HG03066 (cell line): ENCODE data around the gene TMEFF2.
"Not testable (repeated sequence)": the region's sequence is repeated elsewhere in the genome, so short reads cannot be mapped to it uniquely, and the experiment has no call there.

Source experiments
- ATAC-seq: cut with Tn5 transposase; IDR thresholded peaks from one replicate; pipeline ENCODE4 v1.9.1; 2021; ENCODE audit warnings: low read depth; ENCODE audit not compliant: unreplicated experiment

The TMEFF2 gene

DNA sequence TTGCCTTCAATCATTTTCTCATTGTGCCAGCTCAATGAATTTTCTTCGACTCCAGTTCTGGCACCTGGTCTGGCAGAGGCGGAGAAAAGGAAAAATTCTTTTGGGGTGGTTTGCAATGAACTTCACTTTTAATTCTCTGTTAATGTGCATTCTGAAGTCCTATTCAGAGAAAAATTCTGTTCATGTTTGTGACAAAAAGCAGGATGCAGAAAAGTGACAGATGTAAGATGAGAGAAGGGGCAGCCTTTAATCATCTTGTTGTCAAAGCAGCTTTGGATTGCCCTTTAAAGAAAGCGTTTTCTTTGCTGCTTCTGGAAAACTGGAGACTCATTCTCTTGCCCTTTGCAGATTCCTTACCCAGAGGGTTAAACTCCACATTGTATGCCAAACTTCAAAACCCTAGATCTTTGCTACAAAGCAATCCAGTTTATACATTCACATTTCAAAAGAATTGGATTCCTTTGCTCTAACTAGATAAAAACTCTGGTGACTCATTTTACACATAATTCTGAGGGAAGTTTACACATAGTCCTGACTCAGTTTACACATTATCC, 253.3 kb downstream of the TMEFF2 start:
- no peak for ATAC-seq

GRCh38 chr2:191938779-191939178, 256.0 kb downstream of the TMEFF2 start:
- no peak for ATAC-seq

DNA sequence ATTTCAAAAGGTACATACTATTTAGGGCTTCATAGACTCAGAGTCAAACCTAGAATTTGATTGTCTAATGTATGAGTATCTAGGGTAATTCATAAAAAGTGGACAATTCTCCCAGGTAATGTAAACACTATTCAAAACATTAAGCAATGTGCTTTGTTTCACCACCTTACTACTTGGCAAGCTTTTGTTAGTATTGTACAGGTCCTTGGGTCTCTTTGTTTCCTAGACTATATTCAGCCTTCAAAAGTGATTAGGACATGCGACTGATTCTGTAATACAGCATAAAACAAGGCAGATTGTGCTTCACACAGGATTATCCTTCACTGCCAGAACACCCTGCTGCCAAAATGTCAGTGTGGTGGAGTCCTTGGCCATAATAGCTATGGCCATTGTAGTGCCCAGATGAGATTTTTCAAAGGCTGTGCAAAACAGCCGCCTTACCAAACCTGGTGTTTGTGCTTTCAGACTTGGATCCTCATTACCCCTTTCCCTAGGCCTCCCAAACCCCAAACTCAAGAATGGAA, 257.8 kb downstream of the TMEFF2 start:
- no peak for ATAC-seq

DNA sequence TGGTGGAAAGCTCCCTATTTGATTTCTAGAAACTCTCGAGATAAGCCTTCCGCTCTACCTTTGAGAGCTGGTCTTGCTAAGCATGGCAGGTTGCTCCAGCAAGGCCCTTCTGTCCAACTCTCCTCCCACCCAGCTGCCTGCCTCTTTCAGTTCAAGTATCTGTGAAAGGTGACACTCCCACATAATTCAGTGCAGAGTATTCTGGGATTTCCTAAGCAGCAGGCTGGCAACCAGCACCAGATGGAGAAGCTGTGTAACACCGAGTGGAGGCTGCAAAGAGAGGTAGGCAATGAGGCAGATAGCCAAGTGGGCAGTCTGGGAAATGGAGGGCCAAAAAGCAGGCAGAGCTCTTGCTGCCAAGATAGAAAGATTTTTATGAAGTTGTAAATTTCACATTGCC, 259.5 kb downstream of the TMEFF2 start:
- no peak for ATAC-seq

GRCh38 chr2:191933307-191934105, 261.2 kb downstream of the TMEFF2 start:
- ATAC-seq = peak; percentile 93

DNA sequence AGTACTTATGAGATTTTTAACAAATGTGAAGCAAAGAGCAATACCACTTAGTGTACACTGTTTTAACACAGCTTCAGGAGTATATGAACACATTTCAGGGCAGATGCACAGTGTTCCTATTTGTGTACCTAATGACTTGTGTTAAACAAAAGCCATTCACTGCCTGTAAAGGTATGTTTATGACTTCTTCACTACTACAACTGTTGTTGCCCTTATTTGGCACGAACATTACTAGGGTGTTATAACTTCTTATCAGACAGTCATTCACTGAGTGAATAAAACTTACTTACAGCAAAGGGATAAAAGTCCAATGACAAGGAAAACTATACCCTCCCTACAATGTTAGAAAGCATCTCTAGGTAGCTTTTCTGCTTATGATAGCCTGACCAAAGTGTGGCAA, 262.4 kb downstream of the TMEFF2 start:
- ATAC-seq = no peak

GRCh38 chr2:191931329-191931728, 263.4 kb downstream of the TMEFF2 start:
- no peak for ATAC-seq

DNA sequence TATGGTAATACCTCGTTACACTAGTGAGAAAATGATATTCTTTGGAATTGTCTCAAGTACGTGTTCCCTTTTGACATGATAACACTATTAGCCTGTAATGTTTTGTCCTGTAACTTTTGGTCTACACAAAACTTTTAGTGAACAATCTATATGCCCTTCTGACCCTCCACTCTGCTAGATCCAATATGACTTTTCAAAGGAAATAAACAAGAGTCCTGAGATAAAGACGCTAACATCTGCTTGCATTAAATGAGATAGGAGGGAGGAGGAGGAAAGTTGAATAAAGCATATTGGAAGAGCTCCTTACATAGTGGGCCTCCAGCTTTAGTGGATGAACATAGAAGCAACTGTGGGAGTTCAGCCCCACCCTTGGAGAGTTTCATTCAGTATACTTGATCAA, 264.5 kb downstream of the TMEFF2 start:
- ATAC-seq = no peak

DNA sequence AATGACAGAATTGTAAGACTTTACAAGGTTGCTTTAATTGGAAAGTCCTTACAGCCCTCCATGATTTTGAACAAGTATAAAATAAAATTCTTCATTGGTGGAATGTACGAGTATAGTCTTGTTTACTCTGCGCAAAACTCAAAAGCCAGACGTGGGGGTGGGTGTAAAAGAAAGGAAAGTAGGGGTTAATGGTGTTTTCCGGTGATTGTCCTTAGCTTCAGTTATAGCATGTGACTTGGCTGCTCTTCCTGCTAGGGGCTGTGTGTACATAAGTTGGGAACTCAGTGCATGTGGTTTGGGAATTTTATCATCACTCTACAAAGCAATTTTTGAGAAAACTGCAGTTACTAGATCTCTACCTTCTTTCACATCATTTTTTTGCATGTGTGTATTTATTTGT, 265.4 kb downstream of the TMEFF2 start:
- no peak for ATAC-seq

DNA sequence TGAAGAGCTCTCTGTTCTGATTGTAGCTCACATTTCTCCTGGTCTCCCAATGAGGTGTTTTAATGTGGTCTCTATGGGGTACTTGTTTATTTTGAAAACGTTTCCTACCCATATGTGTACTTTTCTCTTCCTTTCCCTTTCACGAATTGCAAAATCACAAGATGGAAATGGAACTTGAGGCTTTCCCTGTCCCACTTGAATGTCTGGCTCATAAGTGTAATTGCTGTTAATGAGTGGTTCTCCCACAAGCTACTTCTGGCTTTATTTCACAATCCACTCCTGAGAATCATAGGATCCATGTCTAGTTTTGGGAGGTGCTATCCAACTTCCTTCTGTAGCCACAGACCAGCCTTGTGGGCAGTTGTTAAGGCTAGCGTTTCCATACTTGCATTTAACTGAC, 266.7 kb downstream of the TMEFF2 start:
- no peak for ATAC-seq

- no peak for ATAC-seq
Observed at GRCh38 chr2:191927319-191927867, 267.3 kb downstream of the TMEFF2 start.

- ATAC-seq = no peak
Observed at GRCh38 chr2:191926671-191927070, 268.1 kb downstream of the TMEFF2 start.

DNA sequence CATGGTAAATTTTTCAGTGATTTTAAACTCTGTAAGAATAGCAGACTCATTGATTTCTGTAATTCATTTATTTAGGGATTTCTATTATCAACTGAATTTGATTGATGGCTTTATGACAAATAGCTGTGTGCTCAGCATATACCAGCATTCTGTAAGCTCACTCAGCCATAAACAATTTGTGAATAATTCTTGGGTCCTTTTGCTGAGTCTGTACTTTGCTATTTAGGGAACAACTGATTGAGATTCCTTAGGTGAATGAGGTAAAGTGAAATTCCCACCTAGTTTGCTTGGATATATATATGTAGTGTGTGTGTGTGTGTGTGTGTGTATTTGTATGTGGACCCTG, 271.1 kb downstream of the TMEFF2 start:
- ATAC-seq = no peak

- peak; percentile 96 for ATAC-seq
Observed at GRCh38 chr2:191922736-191923651, 271.7 kb downstream of the TMEFF2 start.

GRCh38 chr2:191921650-191922049, 273.1 kb downstream of the TMEFF2 start:
- not testable (repeated sequence) for ATAC-seq

DNA sequence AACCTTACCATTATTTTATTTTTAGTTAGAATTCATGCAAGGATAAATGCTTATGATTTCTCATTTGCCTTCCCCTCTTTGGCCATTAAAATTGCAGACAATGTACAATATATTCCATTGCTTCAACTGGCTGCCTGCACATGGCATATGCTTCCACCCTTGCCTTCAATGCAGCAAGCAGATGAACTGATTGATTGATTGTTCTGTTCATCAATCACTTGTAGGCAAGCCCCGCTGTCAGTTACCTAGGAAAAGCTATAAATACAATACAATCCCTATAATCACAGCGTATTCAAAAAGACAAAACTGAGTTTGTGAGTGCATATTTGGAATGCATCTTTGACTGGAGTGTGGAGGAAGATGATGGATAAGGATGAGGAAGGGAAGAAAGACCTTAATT, 274.2 kb downstream of the TMEFF2 start:
- ATAC-seq = no peak

GRCh38 chr2:191917967-191918651, 276.6 kb downstream of the TMEFF2 start:
- no peak for ATAC-seq

GRCh38 chr2:191917430-191917881, 277.3 kb downstream of the TMEFF2 start:
- no peak for ATAC-seq

DNA sequence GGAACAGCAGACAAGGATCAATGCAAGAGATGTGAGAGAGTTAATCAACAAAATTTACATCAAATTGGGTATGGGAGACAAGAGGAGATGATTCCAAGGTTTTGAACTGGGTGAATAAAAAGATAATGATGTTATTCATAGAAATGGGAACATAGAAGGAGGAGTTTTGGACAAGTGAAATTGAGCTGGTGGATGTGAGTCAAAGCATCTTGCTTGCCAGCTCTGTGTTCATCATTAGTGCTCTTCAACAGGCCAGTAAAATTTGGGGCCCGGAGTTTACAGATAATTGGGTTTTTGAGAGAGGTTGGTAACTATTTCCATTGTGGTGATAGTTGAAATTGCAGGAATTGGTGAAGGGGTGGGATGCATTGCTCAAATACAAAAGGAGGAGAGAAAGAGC, 277.9 kb downstream of the TMEFF2 start:
- ATAC-seq = no peak

DNA sequence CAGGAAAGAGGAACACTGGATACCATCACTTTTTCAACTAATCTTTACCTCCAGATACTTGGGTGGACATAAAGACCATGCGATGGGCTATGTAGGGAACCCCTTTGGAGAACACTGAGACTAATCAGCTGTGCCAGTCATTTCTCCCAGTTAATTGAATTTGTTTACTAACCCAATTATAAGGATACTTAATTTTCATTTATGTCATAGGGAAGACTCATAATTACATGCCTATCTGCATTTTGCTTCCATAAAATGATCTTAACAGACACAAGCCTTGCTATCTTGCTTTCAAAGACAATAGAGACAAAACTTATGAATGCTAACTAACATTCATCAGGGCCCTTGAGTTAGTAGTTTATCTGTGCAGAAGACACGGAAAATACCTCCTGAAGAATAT, 279.0 kb downstream of the TMEFF2 start:
- ATAC-seq = no peak
